ENCODE data around the gene SLC13A3. TPM values are rescaled to one million over a fixed set of nuclear protein-coding genes. Genes with fewer than 3 reads are reported as not detected.

Gene SLC13A3
- total and polyA plus RNA-seq, 2 of the 4 experiments (the other 2 are of a cell fraction), result 2.5 to 4.2 TPM

DNA sequence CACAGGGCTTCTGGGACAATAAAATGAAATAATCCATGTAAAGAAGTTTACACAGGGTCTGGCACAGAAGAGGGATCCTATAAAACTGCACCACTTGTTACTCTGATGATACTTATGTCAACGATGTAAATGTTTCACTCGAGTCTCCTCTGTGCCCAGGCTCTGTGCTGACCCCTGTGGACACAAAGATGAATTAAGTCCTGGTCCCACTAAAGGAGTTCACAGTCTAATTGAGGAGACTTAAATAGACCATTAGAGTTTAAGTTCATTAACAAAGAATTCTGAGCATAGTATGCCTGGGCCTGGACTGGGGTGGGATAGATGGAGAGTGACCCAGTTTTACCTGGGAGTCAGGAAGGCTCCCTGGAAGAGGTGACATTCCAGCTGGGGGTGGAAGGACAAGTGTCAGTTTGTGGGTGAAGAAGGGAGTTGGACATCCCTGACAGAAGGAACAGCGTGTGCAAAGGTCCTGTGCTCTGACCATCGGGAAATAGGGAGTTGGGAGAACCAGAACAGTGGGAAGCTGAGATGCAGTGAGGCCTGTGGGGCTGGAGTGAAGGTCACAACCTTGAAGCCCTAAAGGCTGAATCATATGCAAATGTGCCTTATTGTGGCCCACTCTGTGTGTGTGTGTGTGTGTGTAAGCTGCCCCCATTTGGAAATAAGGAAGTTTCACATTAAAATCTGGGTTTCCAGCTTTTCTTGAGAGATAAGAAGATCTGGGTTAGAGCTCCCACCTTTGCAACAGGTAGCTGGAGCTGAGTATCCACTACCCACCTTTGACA lies 101.9 kb downstream of the SLC13A3 start:
- Histone ChIP-seq H3K9ac (ENCODE audit: low read depth, low read length) (no peak overlapping the region), H3K18ac (ENCODE audit: low read depth, low read length) (no peak overlapping the region), H4K20me1 (ENCODE audit: insufficient read depth, low read length) (no peaks in the 10 kb centered on the region), H3K4me2 (ENCODE audit: low read depth, low read length) (no peak overlapping the region), H3K36me3 (ENCODE audit: control insufficient read depth, insufficient read depth, low read length) (no peaks in the 10 kb centered on the region), H3K79me1 (ENCODE audit: low read depth in 1 of 2, low read length in 2 of 2) (no peaks in the 10 kb centered on the region), H2BK5ac (ENCODE audit: low read depth, low read length, poor library complexity, severe bottlenecking) (no peak overlapping the region), H3K27me3 (ENCODE audit: control insufficient read depth, insufficient read depth, low read length) (peaks cover 4% of the 10 kb centered on the region), H2BK20ac (ENCODE audit: low read depth, low read length) (no peak overlapping the region), H3K4me3 (ENCODE audit: insufficient read depth, low read depth, low read length) (no peak overlapping the region), H3K9me3 (ENCODE audit: control insufficient read depth, insufficient read depth, low read length) (no peaks in the 10 kb centered on the region), H2AFZ (replicated peaks; ENCODE audit: low read length, poor library complexity) (no peak overlapping the region), H3K4me1 (ENCODE audit: control insufficient read depth, insufficient read depth, low read length) (no peaks in the 10 kb centered on the region), H3K23ac (ENCODE audit: low read depth, low read length) (no peak overlapping the region), H4K5ac (ENCODE audit: low read depth, low read length) (no peak overlapping the region), H4K8ac (ENCODE audit: low read depth in 2 of 2, low read length in 2 of 2) (no peak overlapping the region), H3K9me1 (ENCODE audit: insufficient read depth, low read length) (no peaks in the 10 kb centered on the region), H3K56ac (ENCODE audit: extremely low read depth, insufficient read depth, low read length) (no peak overlapping the region), H3K14ac (replicated peaks; ENCODE audit: low read depth, low read length) (no peak overlapping the region), H2AK5ac (ENCODE audit: low read depth, low read length) (no peak overlapping the region), H2BK120ac (ENCODE audit: low read depth, low read length) (no peak overlapping the region), H3K27ac (ENCODE audit: insufficient read depth, low read length) (no peak overlapping the region), H4K91ac (ENCODE audit: insufficient read depth, low read depth, low read length) (no peak overlapping the region), H2AK9ac (replicated peaks; ENCODE audit: low read depth, low read length, poor library complexity) (no peak overlapping the region), H2BK15ac (ENCODE audit: low read depth, low read length) (no peak overlapping the region), H3K4ac (ENCODE audit: low read depth, low read length) (no peak overlapping the region)
- no peak for DNase-seq
- POLR2A ChIA-PET (ENCODE audit: unreplicated experiment), result no interaction called here
- CTCF ChIA-PET, result no interaction called here
- no TSS peak for BruUV-seq (replicated peaks)
- no peak for ATAC-seq (ENCODE audit: low read depth)
- in situ Hi-C loops (cut with MboI; ENCODE audit: low sequenced_read_pairs) (no loop called here), dilution Hi-C loops (cut with HindIII; ENCODE audit: low sequenced_read_pairs, unreplicated experiment) (no loop called here), intact Hi-C loops (cut with micrococcal nuclease) (no loop called here)
- 60% methylated on average over 1 of the region's 4 CpGs; no CpG with 5 or more reads in 1 of the 2 experiments for WGBS, 2 experiments (ENCODE audit: extremely low coverage in 2 of 2, insufficient read length in 1 of 2)
- TF ChIP-seq CEBPB (IDR thresholded peaks at IDR 0.05; ENCODE audit: low read depth, low read length) (no peak), RFX5 (IDR thresholded peaks at IDR 0.05; ENCODE audit: low read depth, low read length) (no peak)
